HepG2 (cell line): ENCODE results near the gene FBXL12. TPM values are rescaled to one million over a fixed set of nuclear protein-coding genes. Genes with fewer than 3 reads are reported as not detected.

ENCODE experiments used
- ESRRA ChIP-seq: sonication (generic); formaldehyde crosslinking; IDR thresholded peaks from 2 replicates; pipeline ENCODE4 v1.5.1; 2020; ENCODE audit warnings: mild to moderate bottlenecking, low read depth, missing genetic modification reagents
- HMG20A ChIP-seq: IDR thresholded peaks from 2 replicates; pipeline ENCODE4 v1.6.1; 2016; ENCODE audit warnings: borderline replicate concordance
- HMG20B ChIP-seq: conservative IDR thresholded peaks from 2 replicates; pipeline ENCODE4 v1.6.1; 2016; ENCODE audit warnings: missing genetic modification reagents, missing compliant biosample characterization
- KDM5A ChIP-seq: fragments of 200-600 bp; sonication (generic); IDR thresholded peaks from 2 replicates; pipeline ENCODE4 v1.7.0; 2018; ENCODE audit warnings: antibody characterized with exemption, mild to moderate bottlenecking, low read length, borderline replicate concordance
- KLF13 ChIP-seq: sonication (generic); formaldehyde crosslinking; IDR thresholded peaks from 2 replicates; pipeline ENCODE4 v1.4.0; 2020; ENCODE audit warnings: mild to moderate bottlenecking, missing genetic modification reagents
- MAFG ChIP-seq: sonication (generic); formaldehyde crosslinking; IDR thresholded peaks from 2 replicates; pipeline ENCODE4 v1.5.1; 2020; ENCODE audit warnings: mild to moderate bottlenecking, missing genetic modification reagents
- MBNL3 ChIP-seq: fragments of 250-450 bp; sonication (Bioruptor Pico); conservative IDR thresholded peaks from 2 replicates; pipeline ENCODE4 v1.8.0; 2022; ENCODE audit warnings: mild to moderate bottlenecking, inconsistent platforms
- MYC ChIP-seq: sonication (generic); formaldehyde crosslinking; IDR thresholded peaks from 2 replicates; pipeline ENCODE4 v1.9.0; 2021; ENCODE audit warnings: missing genetic modification reagents, borderline replicate concordance
- NFE2 ChIP-seq: sonication (generic); formaldehyde crosslinking; IDR thresholded peaks from 2 replicates; pipeline ENCODE4 v1.4.0; 2020; ENCODE audit warnings: missing genetic modification reagents
- NONO ChIP-seq, 2 experiments: fragments of 450-650 bp in 1 of 2; sonication (generic) in 1 of 2; formaldehyde crosslinking in 1 of 2; IDR thresholded peaks in 1 of 2; conservative IDR thresholded peaks in 1 of 2; 2 replicates each; pipeline versions ENCODE4 v1.6.1 to v1.8.0; 2017 to 2022; ENCODE audit warnings: mild to moderate bottlenecking in 1 of 2, missing genetic modification reagents in 1 of 2, moderate library complexity in 1 of 2
- PHB2 ChIP-seq: fragments of 450-650 bp; IDR thresholded peaks from 2 replicates; pipeline ENCODE4 v1.6.1; 2018; ENCODE audit not compliant: partially characterized antibody
- PHF20 ChIP-seq: sonication (generic); formaldehyde crosslinking; IDR thresholded peaks from 2 replicates; pipeline ENCODE4 v1.5.0; 2020; ENCODE audit warnings: mild to moderate bottlenecking, missing genetic modification reagents
- PHF21A ChIP-seq: sonication (generic); formaldehyde crosslinking; IDR thresholded peaks from 2 replicates; pipeline ENCODE4 v1.5.0; 2020; ENCODE audit warnings: mild to moderate bottlenecking, missing genetic modification reagents
- SMARCE1 ChIP-seq: fragments of 450-650 bp; IDR thresholded peaks from 2 replicates; pipeline ENCODE4 v1.6.1; 2017; ENCODE audit warnings: borderline replicate concordance
- SRF ChIP-seq: IDR thresholded peaks from 2 replicates; pipeline ENCODE4 v1.6.1; 2011; ENCODE audit warnings: mild to moderate bottlenecking, low read depth, low read length, moderate library complexity
- ZBTB8A ChIP-seq: sonication (generic); formaldehyde crosslinking; IDR thresholded peaks from 2 replicates; pipeline ENCODE4 v1.4.0; 2020; ENCODE audit warnings: mild to moderate bottlenecking, low read depth, missing genetic modification reagents, borderline replicate concordance
- ZNF143 ChIP-seq: sonication (generic); formaldehyde crosslinking; IDR thresholded peaks from 2 replicates; pipeline ENCODE4 v1.4.0; 2020; ENCODE audit warnings: missing genetic modification reagents
- ZNF30 ChIP-seq: sonication (generic); formaldehyde crosslinking; IDR thresholded peaks from 2 replicates; pipeline ENCODE4 v1.5.0; 2020; ENCODE audit warnings: mild to moderate bottlenecking, missing genetic modification reagents
- ZNF556 ChIP-seq: sonication (generic); formaldehyde crosslinking; IDR thresholded peaks from 2 replicates; pipeline ENCODE4 v1.4.0; 2020; ENCODE audit warnings: mild to moderate bottlenecking, missing genetic modification reagents, borderline replicate concordance
- ZNF574 ChIP-seq: sonication (generic); formaldehyde crosslinking; IDR thresholded peaks from 2 replicates; pipeline ENCODE4 v1.4.0; 2020; ENCODE audit warnings: missing genetic modification reagents
- ZNF672 ChIP-seq: sonication (generic); formaldehyde crosslinking; IDR thresholded peaks from 2 replicates; pipeline ENCODE4 v1.8.1; 2022; ENCODE audit warnings: missing genetic modification reagents
- ZSCAN25 ChIP-seq: sonication (generic); formaldehyde crosslinking; IDR thresholded peaks from 2 replicates; pipeline ENCODE4 v1.8.0; 2022; ENCODE audit warnings: mild to moderate bottlenecking, missing genetic modification reagents
- polyA plus RNA-seq, 8 experiments: library from polyadenylated mRNA; depleted of rRNA in 3 of 8; stranded (reverse) in 7 of 8; unstranded in 1 of 8; fragments of >200 nt; fragmentation: Illumina TruSeq in 4 of 8; extraction: Trizol in 4 of 8; gene quantifications; 2 replicates each; pipeline versions ENCODE4 v1.2.1 to v1.2.3, GENCODE V29; 2011 to 2016; ENCODE audit warnings: low read depth in 4 of 8, missing spikeins in 1 of 8, mixed read lengths in 1 of 8; ENCODE audit not compliant: insufficient read depth in 1 of 8
- total RNA-seq, 5 experiments: library from RNA; depleted of rRNA; stranded (reverse); fragments of >200 nt; fragmentation: Illumina TruSeq; extraction: Trizol; gene quantifications; 2 replicates each; pipeline ENCODE4 v1.2.3, GENCODE V29; 2016; ENCODE audit warnings: low read depth in 1 of 5
- TF ChIP-seq, protein P1 (sequence below): sonication (generic); formaldehyde crosslinking; IDR thresholded peaks from 2 replicates; pipeline ENCODE4 v1.5.0; 2020; ENCODE audit warnings: missing genetic modification reagents, mild to moderate bottlenecking, borderline replicate concordance
- TF ChIP-seq, protein P2 (sequence below): IDR thresholded peaks from 2 replicates; pipeline ENCODE4 v1.6.1; 2018; ENCODE audit warnings: missing genetic modification reagents
- TF ChIP-seq, protein P3 (sequence below): sonication (generic); formaldehyde crosslinking; IDR thresholded peaks from 2 replicates; pipeline ENCODE4 v1.8.1; 2023; ENCODE audit warnings: missing genetic modification reagents, inconsistent platforms, borderline replicate concordance

The FBXL12 gene
- total and polyA plus RNA-seq, 2 of the 13 experiments (the other 11 are each of a cell fraction or from before 2014, with no cell fraction given) = 20.4 to 23.1 TPM

- no peak for TF ChIP-seq NONO (IDR thresholded peaks at IDR 0.05)
- TF ChIP-seq NONO (CRISPR knock-in tag; conservative IDR thresholded peaks at IDR 0.05) = 0 out of 2 replicates have a peak, but pooled peaks have one; percentile 57
- no peak for TF ChIP-seq SRF
- peak; percentile 61; the same call in 1 of the 2 replicates for TF ChIP-seq KDM5A
- no peak for TF ChIP-seq MBNL3 (CRISPR knock-in tag)
- TF ChIP-seq, protein P1, sequence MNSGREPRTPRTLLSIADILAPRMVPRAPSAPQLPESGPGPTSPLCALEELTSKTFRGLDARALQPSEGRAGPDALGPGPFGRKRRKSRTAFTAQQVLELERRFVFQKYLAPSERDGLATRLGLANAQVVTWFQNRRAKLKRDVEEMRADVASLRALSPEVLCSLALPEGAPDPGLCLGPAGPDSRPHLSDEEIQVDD (CRISPR knock-in tag) = no peak
- TF ChIP-seq ZSCAN25 = 0 out of 2 replicates have a peak, but pooled peaks have one; percentile 17
- TF ChIP-seq PHF20 = peak; percentile 60; the same call in 1 of the 2 replicates
- TF ChIP-seq ZBTB8A = no peak
- TF ChIP-seq ZNF574 = peak; percentile 22; the same call in 1 of the 2 replicates
- no peak for TF ChIP-seq SMARCE1
- no peak for TF ChIP-seq ESRRA (CRISPR knock-in tag)
- TF ChIP-seq, protein P2, sequence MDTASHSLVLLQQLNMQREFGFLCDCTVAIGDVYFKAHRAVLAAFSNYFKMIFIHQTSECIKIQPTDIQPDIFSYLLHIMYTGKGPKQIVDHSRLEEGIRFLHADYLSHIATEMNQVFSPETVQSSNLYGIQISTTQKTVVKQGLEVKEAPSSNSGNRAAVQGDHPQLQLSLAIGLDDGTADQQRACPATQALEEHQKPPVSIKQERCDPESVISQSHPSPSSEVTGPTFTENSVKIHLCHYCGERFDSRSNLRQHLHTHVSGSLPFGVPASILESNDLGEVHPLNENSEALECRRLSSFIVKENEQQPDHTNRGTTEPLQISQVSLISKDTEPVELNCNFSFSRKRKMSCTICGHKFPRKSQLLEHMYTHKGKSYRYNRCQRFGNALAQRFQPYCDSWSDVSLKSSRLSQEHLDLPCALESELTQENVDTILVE = no peak; the same call in 1 of the 2 replicates
- no peak for TF ChIP-seq HMG20A
- no peak for TF ChIP-seq ZNF672
- TF ChIP-seq KLF13 = no peak
- 0 out of 2 replicates have a peak, but pooled peaks have one; percentile 6 for TF ChIP-seq PHF21A
- 0 out of 2 replicates have a peak, but pooled peaks have one; percentile 0 for TF ChIP-seq ZNF556 (CRISPR knock-in tag)
- no peak for TF ChIP-seq PHB2
- TF ChIP-seq, protein P3, sequence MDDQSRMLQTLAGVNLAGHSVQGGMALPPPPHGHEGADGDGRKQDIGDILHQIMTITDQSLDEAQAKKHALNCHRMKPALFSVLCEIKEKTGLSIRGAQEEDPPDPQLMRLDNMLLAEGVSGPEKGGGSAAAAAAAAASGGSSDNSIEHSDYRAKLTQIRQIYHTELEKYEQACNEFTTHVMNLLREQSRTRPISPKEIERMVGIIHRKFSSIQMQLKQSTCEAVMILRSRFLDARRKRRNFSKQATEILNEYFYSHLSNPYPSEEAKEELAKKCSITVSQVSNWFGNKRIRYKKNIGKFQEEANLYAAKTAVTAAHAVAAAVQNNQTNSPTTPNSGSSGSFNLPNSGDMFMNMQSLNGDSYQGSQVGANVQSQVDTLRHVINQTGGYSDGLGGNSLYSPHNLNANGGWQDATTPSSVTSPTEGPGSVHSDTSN = no peak
- peak; percentile 7; the same call in 1 of the 2 replicates for TF ChIP-seq MYC
- TF ChIP-seq NFE2 (CRISPR knock-in tag) = no peak
- no peak for TF ChIP-seq ZNF143 (CRISPR knock-in tag)
- TF ChIP-seq ZNF30 (CRISPR knock-in tag) = no peak
- no peak for TF ChIP-seq MAFG
- no peak for TF ChIP-seq HMG20B (CRISPR knock-in tag)
Measured at GRCh38 chr19:9834726-9835506, 16.0 kb upstream of the FBXL12 start, which contains the start of gene PIN1 (continued).
